K562 (cell line): ENCODE results near the gene SHB. TPM values are rescaled to one million over a fixed set of nuclear protein-coding genes. Genes with fewer than 3 reads are reported as not detected.

Source experiments
- polyA plus RNA-seq, 8 experiments: library from polyadenylated mRNA; depleted of rRNA in 4 of 8; stranded (reverse) in 5 of 8; unstranded in 3 of 8; fragments of >200 nt; fragmentation: Nextera tagmentation in 2 of 8; fragmentation: Illumina TruSeq in 1 of 8; extraction: Ambion mirVana in 2 of 8; extraction: Trizol in 1 of 8; gene quantifications; 2 replicates each; pipeline versions ENCODE4 v1.2.1 to v1.2.3, GENCODE V29; 2011 to 2014; ENCODE audit warnings: inconsistent platforms in 1 of 8, missing spikeins in 1 of 8
- total RNA-seq, 7 experiments: library from RNA; depleted of rRNA in 6 of 7; stranded (reverse); fragments of >200 nt in 6 of 7; fragmentation: Illumina TruSeq in 2 of 7; extraction: Trizol in 2 of 7; gene quantifications; 2 replicates each; pipeline versions ENCODE4 v1.2.1 to v1.2.3, GENCODE V29; 2011 to 2021; ENCODE audit warnings: low replicate concordance in 1 of 7
- TF ChIP-seq, protein P1 (sequence below), 3 experiments: fragments of 200-800 bp in 1 of 3; fragments of 250-450 bp in 1 of 3; fragments of 450-650 bp in 1 of 3; sonication (Bioruptor Pico) in 1 of 3; sonication (Bioruptor generic) in 1 of 3; formaldehyde crosslinking in 1 of 3; IDR thresholded peaks; 2 replicates each; pipeline versions ENCODE4 v1.6.1 to v1.8.0; 2016 to 2022; ENCODE audit warnings: mild to moderate bottlenecking in 2 of 3, missing genetic modification characterization in 2 of 3, missing compliant biosample characterization in 1 of 3, moderate library complexity in 1 of 3
- TF ChIP-seq, protein P2 (sequence below): fragments of 250-450 bp; sonication (Bioruptor Pico); IDR thresholded peaks from 2 replicates; pipeline ENCODE4 v1.5.0; 2021; ENCODE audit warnings: mild to moderate bottlenecking, borderline replicate concordance
- TF ChIP-seq, protein P3 (sequence below): fragments of 250-450 bp; sonication (Bioruptor Pico); IDR thresholded peaks from 2 replicates; pipeline ENCODE4 v1.9.0; 2021; ENCODE audit warnings: mild to moderate bottlenecking

The SHB gene
- total and polyA plus RNA-seq, 9 of the 15 experiments (the other 6 are each of a cell fraction or from before 2014, with no cell fraction given) = 0.78 to 16.0 (median 5.3) TPM

- TF ChIP-seq, protein P1, sequence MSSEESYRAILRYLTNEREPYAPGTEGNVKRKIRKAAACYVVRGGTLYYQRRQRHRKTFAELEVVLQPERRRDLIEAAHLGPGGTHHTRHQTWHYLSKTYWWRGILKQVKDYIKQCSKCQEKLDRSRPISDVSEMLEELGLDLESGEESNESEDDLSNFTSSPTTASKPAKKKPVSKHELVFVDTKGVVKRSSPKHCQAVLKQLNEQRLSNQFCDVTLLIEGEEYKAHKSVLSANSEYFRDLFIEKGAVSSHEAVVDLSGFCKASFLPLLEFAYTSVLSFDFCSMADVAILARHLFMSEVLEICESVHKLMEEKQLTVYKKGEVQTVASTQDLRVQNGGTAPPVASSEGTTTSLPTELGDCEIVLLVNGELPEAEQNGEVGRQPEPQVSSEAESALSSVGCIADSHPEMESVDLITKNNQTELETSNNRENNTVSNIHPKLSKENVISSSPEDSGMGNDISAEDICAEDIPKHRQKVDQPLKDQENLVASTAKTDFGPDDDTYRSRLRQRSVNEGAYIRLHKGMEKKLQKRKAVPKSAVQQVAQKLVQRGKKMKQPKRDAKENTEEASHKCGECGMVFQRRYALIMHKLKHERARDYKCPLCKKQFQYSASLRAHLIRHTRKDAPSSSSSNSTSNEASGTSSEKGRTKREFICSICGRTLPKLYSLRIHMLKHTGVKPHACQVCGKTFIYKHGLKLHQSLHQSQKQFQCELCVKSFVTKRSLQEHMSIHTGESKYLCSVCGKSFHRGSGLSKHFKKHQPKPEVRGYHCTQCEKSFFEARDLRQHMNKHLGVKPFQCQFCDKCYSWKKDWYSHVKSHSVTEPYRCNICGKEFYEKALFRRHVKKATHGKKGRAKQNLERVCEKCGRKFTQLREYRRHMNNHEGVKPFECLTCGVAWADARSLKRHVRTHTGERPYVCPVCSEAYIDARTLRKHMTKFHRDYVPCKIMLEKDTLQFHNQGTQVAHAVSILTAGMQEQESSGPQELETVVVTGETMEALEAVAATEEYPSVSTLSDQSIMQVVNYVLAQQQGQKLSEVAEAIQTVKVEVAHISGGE (CRISPR knock-in tag; IDR thresholded peaks at IDR 0.05) = no peak
- TF ChIP-seq, protein P2, sequence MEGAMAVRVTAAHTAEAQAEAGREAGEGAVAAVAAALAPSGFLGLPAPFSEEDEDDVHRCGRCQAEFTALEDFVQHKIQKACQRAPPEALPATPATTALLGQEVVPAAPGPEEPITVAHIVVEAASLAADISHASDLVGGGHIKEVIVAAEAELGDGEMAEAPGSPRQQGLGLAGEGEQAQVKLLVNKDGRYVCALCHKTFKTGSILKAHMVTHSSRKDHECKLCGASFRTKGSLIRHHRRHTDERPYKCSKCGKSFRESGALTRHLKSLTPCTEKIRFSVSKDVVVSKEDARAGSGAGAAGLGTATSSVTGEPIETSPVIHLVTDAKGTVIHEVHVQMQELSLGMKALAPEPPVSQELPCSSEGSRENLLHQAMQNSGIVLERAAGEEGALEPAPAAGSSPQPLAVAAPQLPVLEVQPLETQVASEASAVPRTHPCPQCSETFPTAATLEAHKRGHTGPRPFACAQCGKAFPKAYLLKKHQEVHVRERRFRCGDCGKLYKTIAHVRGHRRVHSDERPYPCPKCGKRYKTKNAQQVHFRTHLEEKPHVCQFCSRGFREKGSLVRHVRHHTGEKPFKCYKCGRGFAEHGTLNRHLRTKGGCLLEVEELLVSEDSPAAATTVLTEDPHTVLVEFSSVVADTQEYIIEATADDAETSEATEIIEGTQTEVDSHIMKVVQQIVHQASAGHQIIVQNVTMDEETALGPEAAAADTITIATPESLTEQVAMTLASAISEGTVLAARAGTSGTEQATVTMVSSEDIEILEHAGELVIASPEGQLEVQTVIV (CRISPR knock-in tag) = no peak
- TF ChIP-seq, protein P3, sequence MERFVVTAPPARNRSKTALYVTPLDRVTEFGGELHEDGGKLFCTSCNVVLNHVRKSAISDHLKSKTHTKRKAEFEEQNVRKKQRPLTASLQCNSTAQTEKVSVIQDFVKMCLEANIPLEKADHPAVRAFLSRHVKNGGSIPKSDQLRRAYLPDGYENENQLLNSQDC (CRISPR knock-in tag) = no peak
These were observed 117.2 kb downstream of the SHB start (continued) for GRCh38 chr9:37951671-37952449.
